SH-SY5Y (cell line): ENCODE measurements around the gene DCHS1.

Experiments used
- GATA2 ChIP-seq: IDR thresholded peaks from 2 replicates; pipeline ENCODE4 v1.6.1; 2011; ENCODE audit warnings: mild to moderate bottlenecking, low read depth, low read length
- GATA3 ChIP-seq: IDR thresholded peaks from 2 replicates; pipeline ENCODE4 v1.6.1; 2011; ENCODE audit warnings: low read depth, mild to moderate bottlenecking, low read length, moderate library complexity

The DCHS1 gene

GRCh38 chr11:6674862-6675261 is 19.3 kb upstream of the DCHS1 start:
- TF ChIP-seq GATA3 (no peak), GATA2 (no peak)

- TF ChIP-seq GATA2 = no peak
- no peak for TF ChIP-seq GATA3
Measured at GRCh38 chr11:6674219-6674597, 18.6 kb upstream of the DCHS1 start.

DNA sequence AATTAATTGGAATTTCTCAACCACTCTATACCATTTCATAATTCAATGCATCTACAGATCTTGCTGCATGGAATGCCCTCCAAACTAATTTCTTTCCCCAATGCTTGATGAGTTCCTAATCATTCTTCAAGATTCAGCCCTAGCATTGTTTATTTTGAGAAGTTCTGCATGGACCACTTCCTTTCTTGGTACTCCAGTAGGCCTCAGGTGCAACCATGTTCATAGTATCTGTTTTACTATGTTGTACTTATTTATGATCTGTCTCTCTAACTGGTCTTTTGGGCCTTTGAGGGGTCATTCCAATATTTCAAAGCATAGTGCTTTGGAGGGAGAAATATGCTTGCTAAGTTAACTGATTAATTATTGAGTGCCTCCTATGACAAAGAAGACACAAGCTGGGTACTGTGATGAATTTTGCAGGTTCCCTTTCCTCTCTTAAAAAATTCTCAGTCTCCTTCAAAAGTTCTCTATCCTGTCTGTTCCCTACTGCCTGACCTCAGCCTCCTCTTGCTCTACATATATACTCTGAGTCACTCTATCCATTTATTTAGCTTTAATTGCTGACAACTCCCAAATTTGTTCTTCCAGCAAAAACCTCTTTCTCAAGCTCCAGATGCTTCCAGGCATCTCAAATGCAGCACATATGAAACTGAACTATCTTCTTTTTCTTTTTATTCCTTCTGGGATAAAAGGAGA is 18.1 kb upstream of the DCHS1 start:
- TF ChIP-seq GATA3 (no peak), GATA2 (no peak)

DNA sequence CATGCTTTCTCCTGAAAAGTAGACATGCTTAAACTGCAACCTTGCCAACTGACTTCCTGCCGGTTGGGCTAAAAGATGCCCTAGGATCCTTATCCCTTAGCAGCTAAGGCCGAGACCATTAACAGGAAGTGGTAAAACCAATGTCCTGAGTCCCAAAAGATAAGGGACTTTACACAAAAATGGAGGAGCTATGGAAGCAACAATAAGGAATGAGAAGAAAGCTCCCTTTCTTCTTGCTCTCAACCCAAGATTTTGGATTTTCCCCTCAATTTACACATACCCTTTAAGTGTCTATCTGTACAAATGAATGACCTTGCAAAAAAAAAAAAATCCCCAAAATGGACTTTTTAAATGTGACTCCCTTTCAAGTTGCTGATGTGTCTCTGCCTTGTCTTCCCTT is 16.4 kb upstream of the DCHS1 start:
- TF ChIP-seq GATA3 (no peak), GATA2 (no peak)

GRCh38 chr11:6670202-6670830 is 14.7 kb upstream of the DCHS1 start:
- TF ChIP-seq GATA2 = no peak

DNA sequence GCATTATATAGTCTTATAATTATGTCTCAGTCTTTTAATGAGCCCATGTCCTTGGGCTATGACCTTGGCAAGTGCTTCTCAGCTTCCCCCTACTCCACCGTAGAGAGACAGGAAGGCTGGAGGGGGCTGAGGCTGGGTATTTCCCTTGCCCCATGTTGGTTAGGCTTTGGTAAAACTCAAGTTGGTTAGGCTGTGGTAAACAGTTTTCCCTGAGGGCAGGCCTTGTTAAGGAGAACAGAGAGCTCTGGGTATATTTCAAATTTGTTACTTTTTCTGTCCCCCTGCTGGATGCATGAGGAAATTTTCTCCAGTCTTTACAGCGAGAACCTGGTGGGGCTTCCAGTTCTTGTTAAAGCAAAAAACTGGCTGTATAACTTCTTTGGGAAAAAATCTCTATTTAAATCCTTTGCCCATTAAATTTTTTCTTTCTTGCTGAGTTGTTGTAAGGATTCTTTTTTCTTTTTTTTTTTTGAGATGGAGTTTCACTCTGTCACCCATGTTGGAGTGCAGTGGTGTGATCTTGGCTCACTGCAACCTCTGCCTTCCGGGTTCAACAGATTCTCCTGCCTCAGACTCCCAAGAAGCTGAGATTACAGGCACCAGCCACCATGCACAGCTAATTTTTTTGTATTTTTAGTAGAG is 12.2 kb upstream of the DCHS1 start:
- TF ChIP-seq GATA3 = no peak
- no peak for TF ChIP-seq GATA2

DNA sequence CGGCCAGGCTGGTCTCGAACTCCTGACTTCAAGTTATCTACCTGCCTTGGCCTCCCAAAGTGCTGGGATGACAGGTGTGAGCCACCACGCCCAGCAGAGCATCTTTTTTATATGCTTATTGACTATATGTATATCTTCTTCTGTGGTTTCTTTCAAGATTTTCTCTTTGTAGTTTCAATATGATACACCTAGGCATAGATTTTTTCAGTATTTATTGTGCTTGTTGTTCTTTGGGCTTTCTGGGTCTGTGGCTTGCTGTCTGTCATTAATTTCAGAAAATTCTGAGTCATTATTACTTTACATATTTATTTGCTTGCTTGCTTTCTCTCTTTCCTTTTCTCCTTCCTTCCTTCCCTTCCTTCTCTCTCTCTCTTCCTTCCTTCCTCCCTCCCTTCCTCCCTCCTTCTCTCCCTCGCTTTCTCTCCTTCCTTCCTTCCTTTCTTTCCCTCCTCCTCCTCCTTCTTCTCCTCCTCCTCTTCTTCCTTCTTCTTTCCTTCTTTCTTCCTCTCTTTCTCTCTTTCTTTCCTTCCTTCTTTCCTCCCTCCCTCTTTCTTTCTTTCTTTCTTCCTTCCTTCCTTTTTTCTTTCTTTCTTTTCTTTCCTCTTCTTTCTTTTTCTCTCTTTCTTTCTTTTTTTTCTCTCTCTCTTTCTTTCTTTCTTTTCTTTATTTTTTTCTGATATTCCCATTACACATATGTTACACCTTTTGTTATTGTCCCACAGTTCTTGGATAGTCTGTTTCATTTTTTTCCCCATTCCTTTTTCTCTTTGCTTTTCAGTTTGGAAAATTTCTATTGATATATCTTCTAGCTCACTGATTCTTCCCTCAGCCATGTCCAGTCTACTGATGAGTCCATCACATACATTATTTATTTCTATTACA is 10.9 kb upstream of the DCHS1 start:
- TF ChIP-seq GATA3 = no peak
- no peak for TF ChIP-seq GATA2

DNA sequence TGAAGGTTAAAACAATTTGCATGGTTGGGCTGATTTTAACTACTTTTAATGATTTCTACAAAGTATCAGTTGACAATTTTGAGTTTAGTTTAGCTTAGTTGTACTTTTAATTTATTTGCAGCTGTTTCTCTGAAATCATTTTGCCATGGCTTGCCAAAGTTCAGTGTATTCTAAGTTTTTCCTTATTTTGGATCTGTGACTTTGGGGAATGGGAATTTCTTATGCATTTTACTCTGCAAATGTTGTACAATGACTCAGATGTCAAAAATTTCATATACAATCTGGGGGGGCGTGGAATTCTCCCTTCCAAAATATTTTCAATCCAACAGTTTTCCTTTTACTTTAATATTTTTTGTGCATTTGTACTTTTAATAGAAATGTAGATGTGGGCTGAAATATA is 8.9 kb upstream of the DCHS1 start:
- TF ChIP-seq GATA3 (no peak), GATA2 (no peak)

GRCh38 chr11:6663794-6664469 is 8.3 kb upstream of the DCHS1 start:
- TF ChIP-seq GATA3 (no peak), GATA2 (no peak)

DNA sequence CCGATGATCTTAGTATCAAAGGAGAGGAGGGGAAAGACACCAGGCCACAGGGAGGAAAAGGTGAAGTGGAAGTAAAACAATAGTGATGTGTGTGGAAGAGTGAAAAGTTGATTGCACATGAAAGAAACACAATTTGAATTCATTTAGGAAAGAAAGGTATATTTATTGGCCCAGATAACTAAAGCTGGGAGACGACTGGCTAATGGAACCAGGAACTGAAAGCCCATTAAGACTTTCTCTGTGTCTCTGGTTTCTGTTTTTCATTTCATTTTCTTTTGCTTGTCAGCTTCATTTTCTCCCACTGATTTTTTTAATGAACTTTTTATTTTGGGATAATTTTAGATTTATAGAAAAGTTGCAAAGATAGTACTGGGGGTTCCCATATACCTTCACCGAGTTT is 5.1 kb upstream of the DCHS1 start:
- no peak for TF ChIP-seq GATA2

DNA sequence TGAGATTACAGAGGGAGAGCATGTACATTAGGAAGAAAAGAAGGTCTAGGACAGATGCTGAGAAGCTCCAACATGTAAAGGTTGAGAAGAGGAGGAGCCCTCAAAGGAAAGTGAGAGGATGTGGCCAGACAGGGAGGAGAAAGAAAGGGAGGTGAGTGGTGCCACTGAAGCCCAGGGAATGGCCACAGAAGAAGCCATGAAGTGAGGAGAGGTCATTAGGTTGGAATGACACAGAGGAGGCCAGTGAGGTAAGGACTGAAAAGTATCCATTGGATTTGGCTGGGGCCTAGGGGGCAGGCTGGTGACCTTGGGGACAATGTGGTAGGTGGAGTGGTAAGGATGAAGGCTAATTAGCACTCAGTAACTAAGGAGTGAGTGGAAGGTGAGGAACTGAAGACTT is 3.0 kb upstream of the DCHS1 start:
- TF ChIP-seq GATA2 (no peak), GATA3 (no peak)

DNA sequence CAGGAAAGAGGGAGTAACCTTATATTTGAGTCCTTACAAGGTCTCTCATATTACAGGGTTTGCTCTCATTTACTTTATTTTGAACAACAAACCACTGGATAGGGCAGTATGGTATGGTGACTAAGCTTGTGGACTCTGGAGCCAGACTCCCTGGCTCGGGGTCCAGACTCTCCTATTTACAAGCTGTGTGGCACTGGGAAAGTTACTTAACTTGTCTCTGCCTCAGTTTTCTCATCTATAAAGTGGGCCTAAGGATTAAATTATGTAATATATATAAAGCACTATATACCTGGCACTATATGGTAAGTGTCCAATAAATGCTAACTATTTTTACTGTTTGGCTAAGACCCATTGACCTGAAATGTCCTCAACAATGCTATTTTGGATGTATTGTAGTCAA is 1.7 kb upstream of the DCHS1 start:
- no peak for TF ChIP-seq GATA3
- no peak for TF ChIP-seq GATA2

GRCh38 chr11:6656936-6657335 is 1.3 kb upstream of the DCHS1 start:
- TF ChIP-seq GATA2 (no peak), GATA3 (no peak)

GRCh38 chr11:6656584-6656915 is 941 bp upstream of the DCHS1 start:
- no peak for TF ChIP-seq GATA3
- no peak for TF ChIP-seq GATA2

DNA sequence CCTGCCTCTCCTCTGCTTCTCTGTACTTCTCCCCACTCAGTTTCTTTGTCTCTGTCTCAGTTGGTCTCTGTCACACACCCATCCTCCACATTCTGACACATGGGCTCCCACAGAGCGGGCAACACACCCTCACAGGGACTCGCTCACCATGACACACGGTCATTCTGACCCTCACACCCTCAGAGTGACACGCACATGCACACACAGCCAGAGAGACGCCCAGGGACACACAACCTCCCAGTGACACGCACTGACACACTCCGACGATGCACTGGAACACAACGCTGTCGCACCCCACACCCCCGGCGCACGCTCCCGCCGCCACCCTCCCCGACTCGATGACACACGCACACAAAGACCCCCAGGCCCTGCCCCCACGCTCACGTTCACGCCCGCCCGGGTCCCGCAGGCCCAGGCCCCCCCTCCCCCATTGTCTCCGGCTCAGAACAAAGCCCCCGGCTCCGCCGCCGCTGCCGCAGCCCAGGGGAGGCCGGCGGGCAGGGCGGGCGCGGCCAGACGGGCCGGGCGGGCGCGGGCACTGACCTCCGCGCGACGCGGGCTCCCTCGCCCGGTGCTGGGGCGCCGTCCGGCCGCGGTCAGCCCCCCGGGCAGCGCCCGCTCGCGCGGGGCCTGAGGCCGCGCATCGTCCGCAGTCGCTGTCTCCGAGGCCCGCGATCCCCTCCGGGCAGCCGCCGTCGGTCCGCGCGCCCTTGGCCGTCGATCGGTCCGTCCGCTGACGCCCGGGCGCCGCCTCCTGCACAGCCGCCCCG is 404 bp downstream of the DCHS1 start:
- TF ChIP-seq GATA3 = no peak
- TF ChIP-seq GATA2 = no peak
